Lung (tissue), 12 donors: ENCODE results near the gene DOCK6. TPM values are rescaled to one million over a fixed set of nuclear protein-coding genes. Genes with fewer than 3 reads are reported as not detected.

Experiments
- ATAC-seq: fragments of 200-7000 bp; cut with Tn5 transposase; one replicate; pipeline ENCODE4 v1.9.1; 2020; ENCODE audit warnings: moderate number of reproducible peaks; ENCODE audit not compliant: insufficient read depth, low FRiP score
- DNase-seq, 3 donors: peaks; one replicate each; pipeline ENCODE4 v3.0.0-alpha.2; 2013 to 2017
- H3K27ac ChIP-seq, 2 donors: one replicate each; pipeline ENCODE4 v1.5.1; 2013; ENCODE audit warnings: mild to moderate bottlenecking in 2 of 2, moderate library complexity in 2 of 2, control low read depth in 1 of 2, inconsistent platforms in 1 of 2, low read depth in 1 of 2, low read length in 1 of 2
- H3K27me3 ChIP-seq, 3 donors: one replicate each; pipeline ENCODE4 v1.5.1; 2013; ENCODE audit warnings: low read length in 2 of 3; ENCODE audit not compliant: control insufficient read depth in 3 of 3, insufficient read depth in 3 of 3
- H3K36me3 ChIP-seq, 4 donors: one replicate each; pipeline ENCODE4 v1.5.1; 2013; ENCODE audit warnings: low read length in 4 of 4, mild to moderate bottlenecking in 1 of 4, moderate library complexity in 1 of 4; ENCODE audit not compliant: control insufficient read depth in 4 of 4, insufficient read depth in 4 of 4
- H3K4me1 ChIP-seq, 5 donors: one replicate each; pipeline ENCODE4 v1.5.1; 2013; ENCODE audit warnings: low read length in 5 of 5, mild to moderate bottlenecking in 2 of 5, moderate library complexity in 1 of 5; ENCODE audit not compliant: control insufficient read depth in 5 of 5, insufficient read depth in 5 of 5
- H3K4me3 ChIP-seq: one replicate; pipeline ENCODE4 v1.5.1; 2013; ENCODE audit warnings: mild to moderate bottlenecking, control low read depth, moderate library complexity
- H3K9ac ChIP-seq, 2 donors: one replicate each; pipeline ENCODE4 v1.5.1; 2013; ENCODE audit warnings: low read length in 2 of 2, control low read depth in 1 of 2; ENCODE audit not compliant: insufficient read depth in 1 of 2
- H3K9me3 ChIP-seq, 4 donors: one replicate each; pipeline ENCODE4 v1.5.1; 2013; ENCODE audit warnings: low read length in 3 of 4, mild to moderate bottlenecking in 1 of 4, moderate library complexity in 1 of 4; ENCODE audit not compliant: control insufficient read depth in 4 of 4, insufficient read depth in 3 of 4
- WGBS, 2 donors: extraction: QIAGEN DNeasy Blood & Tissue Kit; methylation state at CpG; one replicate each; pipeline ENCODE4 v1.1.7; 2013; 5-methylcytosine and 5-hydroxymethylcytosine counted together
- polyA plus RNA-seq, 2 donors: library from polyadenylated mRNA; stranded (reverse); fragments of 200-250 nt; gene quantifications; one replicate each; pipeline ENCODE4 v1.2.1, GENCODE V29; 2013
- total RNA-seq, 2 donors: library from RNA; depleted of rRNA in 1 of 2; stranded (reverse); fragments of >200 nt in 1 of 2; gene quantifications; one replicate each; pipeline ENCODE4 v1.2.1, GENCODE V29; 2014 to 2021
- TF ChIP-seq, protein P1 (sequence below): IDR thresholded peaks from 2 replicates; pipeline ENCODE4 v1.5.1; 2012; ENCODE audit warnings: mild to moderate bottlenecking; ENCODE audit errors: control extremely low read depth, extremely low read depth
- donor health status: control.
- donor health status: control.
- donor health status: Bipolar disorder and iron deficiency.
- donor health status: healthy.
- donor health status: DM: yes; HTN: yes; CAD: no.

Gene DOCK6
- total and polyA plus RNA-seq, 4 donors, result 38.6 to 129 (median 73.7) TPM

DNA sequence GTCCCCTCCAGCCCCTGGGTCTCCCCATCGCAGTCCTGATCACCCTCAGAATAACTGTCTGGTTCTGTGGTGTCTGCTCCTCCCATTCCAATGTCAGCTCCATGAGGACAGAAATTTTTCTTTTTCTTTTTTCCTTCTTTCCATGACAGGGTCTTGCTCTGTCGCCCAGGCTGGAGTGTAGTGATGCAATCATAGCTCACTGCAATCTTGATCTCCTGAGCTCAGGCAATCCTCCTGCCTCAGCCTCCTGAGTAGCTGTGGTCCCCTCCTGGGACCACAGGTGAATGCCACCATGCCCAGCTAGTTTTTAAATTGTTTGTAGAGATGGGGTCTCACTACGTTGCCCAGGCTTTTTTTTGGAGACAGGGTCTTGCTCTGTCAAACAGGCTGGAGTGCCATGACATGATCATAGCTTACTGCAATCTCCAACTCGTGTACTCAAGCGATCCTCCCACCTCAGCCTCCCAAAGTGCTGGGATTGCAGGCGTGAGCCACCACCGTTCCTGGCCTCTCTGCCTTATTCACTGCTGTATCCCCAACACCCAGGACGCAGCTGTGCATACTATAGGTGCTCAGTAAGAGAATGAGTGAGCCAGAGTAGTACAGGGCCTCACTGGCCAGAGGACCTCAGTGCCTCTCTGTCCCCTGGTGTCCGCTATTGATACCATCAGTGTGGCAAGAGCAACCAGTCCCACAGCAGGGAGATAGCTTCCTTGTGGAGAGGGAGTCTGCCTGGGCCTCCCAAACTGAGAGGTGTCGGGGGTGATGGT is 5.2 kb upstream of the DOCK6 start:
- no peaks in the 10 kb centered on the region for H3K36me3 ChIP-seq
- no peak overlapping the region for H3K9ac ChIP-seq
- TF ChIP-seq, protein P1, sequence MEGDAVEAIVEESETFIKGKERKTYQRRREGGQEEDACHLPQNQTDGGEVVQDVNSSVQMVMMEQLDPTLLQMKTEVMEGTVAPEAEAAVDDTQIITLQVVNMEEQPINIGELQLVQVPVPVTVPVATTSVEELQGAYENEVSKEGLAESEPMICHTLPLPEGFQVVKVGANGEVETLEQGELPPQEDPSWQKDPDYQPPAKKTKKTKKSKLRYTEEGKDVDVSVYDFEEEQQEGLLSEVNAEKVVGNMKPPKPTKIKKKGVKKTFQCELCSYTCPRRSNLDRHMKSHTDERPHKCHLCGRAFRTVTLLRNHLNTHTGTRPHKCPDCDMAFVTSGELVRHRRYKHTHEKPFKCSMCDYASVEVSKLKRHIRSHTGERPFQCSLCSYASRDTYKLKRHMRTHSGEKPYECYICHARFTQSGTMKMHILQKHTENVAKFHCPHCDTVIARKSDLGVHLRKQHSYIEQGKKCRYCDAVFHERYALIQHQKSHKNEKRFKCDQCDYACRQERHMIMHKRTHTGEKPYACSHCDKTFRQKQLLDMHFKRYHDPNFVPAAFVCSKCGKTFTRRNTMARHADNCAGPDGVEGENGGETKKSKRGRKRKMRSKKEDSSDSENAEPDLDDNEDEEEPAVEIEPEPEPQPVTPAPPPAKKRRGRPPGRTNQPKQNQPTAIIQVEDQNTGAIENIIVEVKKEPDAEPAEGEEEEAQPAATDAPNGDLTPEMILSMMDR, result no peak
- H3K27me3 ChIP-seq, result no peaks in the 10 kb centered on the region
- no peak for DNase-seq
- no peak overlapping the region for H3K4me3 ChIP-seq
- WGBS, 2 donors, result 89 to 91% methylated on average over 10 of the region's 10 CpGs
- no peak for ATAC-seq
- peaks cover 3 to 27% (median 4%) of the 10 kb centered on the region in 5 donors for H3K4me1 ChIP-seq
- H3K9me3 ChIP-seq, result no peaks in the 10 kb centered on the region
- H3K27ac ChIP-seq, result peak overlapping the region in 1 of 2 donors; percentile 42

DNA sequence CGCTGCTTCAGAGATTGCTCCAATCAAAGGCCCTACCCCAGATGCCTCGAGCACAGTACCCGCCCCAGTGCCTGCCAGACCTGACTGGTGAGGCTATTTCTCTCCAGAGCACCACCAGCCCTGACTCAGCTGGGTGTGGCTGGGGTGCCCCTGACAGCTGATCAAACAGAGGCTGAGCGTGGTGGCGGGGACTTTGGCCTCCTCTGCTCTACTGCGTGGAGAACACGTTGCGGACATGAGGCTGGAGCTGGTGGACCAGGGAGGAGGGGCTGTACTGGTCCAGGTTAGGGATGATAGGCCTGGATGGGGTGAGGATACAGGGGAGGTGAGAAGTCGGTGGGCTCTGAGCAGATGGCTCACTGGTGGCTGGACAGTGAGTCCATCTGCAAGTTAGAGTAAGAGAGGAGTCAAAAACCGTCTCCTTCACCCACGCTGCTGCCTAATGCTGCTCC is 3.5 kb upstream of the DOCK6 start:
- no peak overlapping the region for H3K9ac ChIP-seq
- 59 to 72% methylated on average over 11 of the region's 11 CpGs for WGBS, 2 donors
- TF ChIP-seq, protein P1, result no peak
- peak overlapping the region in 1 of 2 donors; percentile 90 for H3K27ac ChIP-seq
- DNase-seq (no peak), ATAC-seq (peak; percentile 20)
- H3K4me3 ChIP-seq, result no peak overlapping the region
- H3K4me1 ChIP-seq, result peaks cover 3 to 27% (median 4%) of the 10 kb centered on the region in 5 donors
- no peaks in the 10 kb centered on the region for H3K27me3 ChIP-seq
- H3K9me3 ChIP-seq, result no peaks in the 10 kb centered on the region
- no peaks in the 10 kb centered on the region for H3K36me3 ChIP-seq

DNA sequence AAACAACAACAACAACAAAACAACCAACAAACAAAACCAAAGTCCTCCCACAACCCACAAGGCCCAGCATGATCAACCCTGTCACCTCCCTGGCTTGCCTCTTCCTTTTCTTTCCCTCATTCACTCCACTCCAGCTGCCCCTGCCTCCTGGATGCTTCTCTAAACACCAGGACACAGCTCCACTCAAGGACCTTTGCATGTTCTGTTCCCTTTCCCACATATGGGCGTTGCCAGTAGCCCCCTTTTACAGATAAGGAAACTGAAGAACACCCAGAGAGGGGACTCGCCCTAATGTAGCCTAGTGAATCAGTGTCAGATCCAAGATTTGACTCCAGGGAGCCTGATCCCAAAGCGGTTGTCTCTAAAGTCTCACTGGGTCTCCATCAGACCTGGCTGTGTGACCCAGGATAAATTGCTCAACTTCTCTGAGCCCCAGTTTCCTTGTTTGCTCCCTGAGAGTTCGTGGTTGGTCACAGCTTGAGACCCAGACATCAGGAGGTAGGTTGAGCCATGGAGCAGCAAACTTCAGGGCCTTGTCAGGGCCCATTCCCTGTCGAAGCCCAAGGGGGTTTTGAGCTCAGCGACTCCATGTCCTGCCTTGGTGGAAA is 3.0 kb upstream of the DOCK6 start:
- no peak overlapping the region for H3K9ac ChIP-seq
- TF ChIP-seq, protein P1, result no peak
- ATAC-seq (no peak), DNase-seq (no peak)
- peaks cover 3 to 27% (median 4%) of the 10 kb centered on the region in 5 donors for H3K4me1 ChIP-seq
- 79 to 95% methylated on average over 6 of the region's 6 CpGs for WGBS, 2 donors
- H3K9me3 ChIP-seq, result no peaks in the 10 kb centered on the region
- H3K27ac ChIP-seq, result peak overlapping the region in 1 of 2 donors; percentile 90
- no peaks in the 10 kb centered on the region for H3K27me3 ChIP-seq
- no peak overlapping the region for H3K4me3 ChIP-seq
- no peaks in the 10 kb centered on the region for H3K36me3 ChIP-seq
